ENCODE data around the gene AURKAIP1. TPM values are rescaled to one million over a fixed set of nuclear protein-coding genes. Genes with fewer than 3 reads are reported as not detected.
A peak's percentile ranks its signal among the peaks of the same experiment; 100 is the strongest.

The AURKAIP1 gene
- total RNA-seq, 1 experiment from 2014 or later: 196 TPM

DNA sequence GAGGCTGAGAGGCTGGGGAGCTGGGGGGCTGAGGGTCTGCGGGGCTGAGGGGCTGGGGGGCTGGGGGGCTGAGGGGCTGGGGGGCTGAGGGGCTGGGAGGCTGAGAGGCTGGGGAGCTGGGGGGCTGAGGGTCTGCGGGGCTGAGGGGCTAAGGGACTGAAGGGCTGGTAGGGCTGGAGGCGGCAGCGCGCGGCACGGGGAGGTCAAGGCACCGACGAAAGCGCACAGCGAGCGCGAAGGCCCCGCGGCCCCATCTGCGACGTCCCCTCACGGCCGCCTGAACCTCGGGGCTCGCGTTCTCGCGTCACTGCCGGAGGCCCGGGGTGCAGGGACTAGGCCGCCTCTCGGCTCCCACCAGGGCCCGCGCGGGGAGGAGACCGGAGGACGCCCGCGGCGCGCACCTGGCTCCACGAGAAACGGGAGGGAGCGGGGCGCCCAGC is 50.9 kb downstream of the AURKAIP1 start:
- no peak overlapping the region for H2BK15ac ChIP-seq (ENCODE audit: low read depth, low read length)
- H2BK5ac ChIP-seq (ENCODE audit: insufficient read length, low read length): no peak overlapping the region
- peaks cover 8% of the 10 kb centered on the region for H3K23me2 ChIP-seq (ENCODE audit: insufficient read length, low read depth, low read length, poor library complexity, severe bottlenecking)
- no peak for DNase-seq
- H2BK20ac ChIP-seq (ENCODE audit: low read depth, low read length, poor library complexity, severe bottlenecking): no peak overlapping the region
- H3K36me3 Mint-ChIP-seq (ENCODE audit: insufficient read depth in 1 of 3, low read depth in 3 of 3): peaks cover 8 to 22% (median 18%) of the 10 kb centered on the region in 3 experiments; a peak in 6 of 7 replicates
- peaks cover 2 to 13% of the 10 kb centered on the region in 2 experiments for H3K4me1 Mint-ChIP-seq
- H2AFZ ChIP-seq (ENCODE audit: low read length): no peak overlapping the region
- no CpG with 5 or more reads among the region's 41 CpGs for whole genome bisulfite sequencing (ENCODE audit: extremely low coverage, insufficient read length, low lambda C conversion rate)
- no peaks in the 10 kb centered on the region for H3K4me1 ChIP-seq (ENCODE audit: insufficient read depth, low read length)
- H3K27me3 Mint-ChIP-seq (ENCODE audit: low read depth): no peaks in the 10 kb centered on the region
- H3K9me3 ChIP-seq (ENCODE audit: control insufficient read depth, low read depth, low read length): no peaks in the 10 kb centered on the region
- TF ChIP-seq, protein P1, sequence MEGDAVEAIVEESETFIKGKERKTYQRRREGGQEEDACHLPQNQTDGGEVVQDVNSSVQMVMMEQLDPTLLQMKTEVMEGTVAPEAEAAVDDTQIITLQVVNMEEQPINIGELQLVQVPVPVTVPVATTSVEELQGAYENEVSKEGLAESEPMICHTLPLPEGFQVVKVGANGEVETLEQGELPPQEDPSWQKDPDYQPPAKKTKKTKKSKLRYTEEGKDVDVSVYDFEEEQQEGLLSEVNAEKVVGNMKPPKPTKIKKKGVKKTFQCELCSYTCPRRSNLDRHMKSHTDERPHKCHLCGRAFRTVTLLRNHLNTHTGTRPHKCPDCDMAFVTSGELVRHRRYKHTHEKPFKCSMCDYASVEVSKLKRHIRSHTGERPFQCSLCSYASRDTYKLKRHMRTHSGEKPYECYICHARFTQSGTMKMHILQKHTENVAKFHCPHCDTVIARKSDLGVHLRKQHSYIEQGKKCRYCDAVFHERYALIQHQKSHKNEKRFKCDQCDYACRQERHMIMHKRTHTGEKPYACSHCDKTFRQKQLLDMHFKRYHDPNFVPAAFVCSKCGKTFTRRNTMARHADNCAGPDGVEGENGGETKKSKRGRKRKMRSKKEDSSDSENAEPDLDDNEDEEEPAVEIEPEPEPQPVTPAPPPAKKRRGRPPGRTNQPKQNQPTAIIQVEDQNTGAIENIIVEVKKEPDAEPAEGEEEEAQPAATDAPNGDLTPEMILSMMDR (conservative IDR thresholded peaks at IDR 0.05): no peak
- H3K18ac ChIP-seq (ENCODE audit: insufficient read length, low read depth, low read length): no peak overlapping the region
- H2AK5ac ChIP-seq (ENCODE audit: insufficient read length, low read length): no peak overlapping the region
- H3K23ac ChIP-seq (ENCODE audit: insufficient read length, low read depth, low read length): no peak overlapping the region
- H2BK120ac ChIP-seq (ENCODE audit: low read depth, low read length, poor library complexity, severe bottlenecking): no peak overlapping the region
- peaks cover 8% of the 10 kb centered on the region for H3K79me1 ChIP-seq (ENCODE audit: insufficient read depth, low read depth, low read length, poor library complexity, severe bottlenecking)
- no peaks in the 10 kb centered on the region for H3K9me3 Mint-ChIP-seq
- H3K9ac ChIP-seq (ENCODE audit: extremely low read depth, insufficient read length, low read length): peak overlapping the region; percentile 61
- H3K4ac ChIP-seq (ENCODE audit: low read depth, low read length): no peak overlapping the region
- H3K56ac ChIP-seq (ENCODE audit: insufficient read length, low read depth, low read length): no peak overlapping the region
- H3K27ac ChIP-seq (ENCODE audit: insufficient read length, low read depth, low read length): no peak overlapping the region
- no peak overlapping the region for H2BK12ac ChIP-seq (ENCODE audit: insufficient read length, low read depth, low read length)
- H3K27me3 ChIP-seq (ENCODE audit: insufficient read depth, low read length): no peaks in the 10 kb centered on the region
- H4K8ac ChIP-seq (replicated peaks; ENCODE audit: insufficient read length, low read depth, low read length): no peak overlapping the region
- H3K4me3 Mint-ChIP-seq: peak overlapping the region; percentile 82 to 88
- H4K20me1 ChIP-seq (ENCODE audit: control insufficient read depth, insufficient read depth, insufficient read length): peaks cover 5% of the 10 kb centered on the region
- H3K27ac Mint-ChIP-seq: no peak overlapping the region
- H3K4me2 ChIP-seq (ENCODE audit: insufficient read depth, insufficient read length, low read length): peak overlapping the region; percentile 53
- H3K14ac ChIP-seq (ENCODE audit: insufficient read depth, low read length): peak overlapping the region; percentile 78
- H3T11ph ChIP-seq (ENCODE audit: low read length): no peak overlapping the region
- peaks cover 17% of the 10 kb centered on the region; the same call in 1 of the 2 replicates for H3K79me2 ChIP-seq (ENCODE audit: insufficient read depth, low read length)
- no peak overlapping the region for H4K91ac ChIP-seq (ENCODE audit: insufficient read length, low read depth, low read length)
- no peak overlapping the region for H4K5ac ChIP-seq (ENCODE audit: insufficient read length, low read depth, low read length)

Small RNAs within 50 kb of the gene (microRNA-seq; reads per million reads assigned to microRNA genes)
- not detected for gene MIR6808 (ENCODE audit: borderline microRNAs expressed)

Other genes starting within 250 kb of the AURKAIP1 start
- 0.68 and 0.79 TPM in 2 replicates for gene TTLL10, start 201.3 kb downstream of the AURKAIP1 start, total RNA-seq (2021)
- 1.9 and 2.0 TPM in 2 replicates for gene TNFRSF18, start 168.6 kb downstream of the AURKAIP1 start, total RNA-seq (2021)
- 0.24 and 0.33 TPM in 2 replicates for gene TNFRSF4, start 161.1 kb downstream of the AURKAIP1 start, total RNA-seq (2021)
- gene SDF4, start 143.2 kb downstream of the AURKAIP1 start, total RNA-seq (2021): 82.0 and 84.7 TPM in 2 replicates
- gene B3GALT6, start 143.0 kb downstream of the AURKAIP1 start, total RNA-seq (2021): 27.0 and 27.1 TPM in 2 replicates
- 4.4 and 4.7 TPM in 2 replicates for gene C1QTNF12, start 128.5 kb downstream of the AURKAIP1 start, total RNA-seq (2021)
- 83.4 and 84.0 TPM in 2 replicates for gene UBE2J2, start 101.4 kb downstream of the AURKAIP1 start, total RNA-seq (2021)
- 4.0 and 5.8 TPM in 2 replicates for gene SCNN1D, start 94.8 kb downstream of the AURKAIP1 start, total RNA-seq (2021)
- 39.5 and 41.4 TPM in 2 replicates for gene ACAP3, start 67.3 kb downstream of the AURKAIP1 start, total RNA-seq (2021)
- gene PUSL1, start 66.6 kb downstream of the AURKAIP1 start, total RNA-seq (2021): 38.0 and 40.9 TPM in 2 replicates
- gene INTS11, start 50.5 kb downstream of the AURKAIP1 start, total RNA-seq (2021): 138 and 139 TPM in 2 replicates
- 14.0 and 15.0 TPM in 2 replicates for gene CPTP, start 50.4 kb downstream of the AURKAIP1 start, total RNA-seq (2021)
- gene TAS1R3, start 43.9 kb downstream of the AURKAIP1 start, total RNA-seq (2021): 0.28 and 0.35 TPM in 2 replicates
- gene DVL1, start 25.8 kb downstream of the AURKAIP1 start, total RNA-seq (2021): 66.5 and 71.0 TPM in 2 replicates
- 8.1 and 9.6 TPM in 2 replicates for gene MXRA8, start 16.7 kb downstream of the AURKAIP1 start, total RNA-seq (2021)
- gene CCNL2, start 24.1 kb upstream of the AURKAIP1 start, total RNA-seq (2021): 160 and 173 TPM in 2 replicates
- 156 and 162 TPM in 2 replicates for gene MRPL20, start 32.1 kb upstream of the AURKAIP1 start, total RNA-seq (2021)
- gene ANKRD65, start 46.1 kb upstream of the AURKAIP1 start, total RNA-seq (2021): 3.1 and 3.2 TPM in 2 replicates
- 55.6 and 57.1 TPM in 2 replicates for gene VWA1, start 60.5 kb upstream of the AURKAIP1 start, total RNA-seq (2021)
- gene ATAD3C, start 74.5 kb upstream of the AURKAIP1 start, total RNA-seq (2021): 7.5 and 7.7 TPM in 2 replicates
- gene ATAD3B, start 96.6 kb upstream of the AURKAIP1 start, total RNA-seq (2021): 76.8 and 78.6 TPM in 2 replicates
- 55.8 and 59.4 TPM in 2 replicates for gene ATAD3A, start 137.0 kb upstream of the AURKAIP1 start, total RNA-seq (2021)
- 7.7 and 8.7 TPM in 2 replicates for gene TMEM240, start 165.4 kb upstream of the AURKAIP1 start, total RNA-seq (2021)
- 179 and 186 TPM in 2 replicates for gene SSU72, start 199.7 kb upstream of the AURKAIP1 start, total RNA-seq (2021)
- 15.2 TPM in 2 replicates for gene FNDC10, start 224.9 kb upstream of the AURKAIP1 start, total RNA-seq (2021)
- gene MIB2, start 240.3 kb upstream of the AURKAIP1 start, total RNA-seq (2021): 77.8 and 78.9 TPM in 2 replicates

Measured in H9 (cell line).